K562 (cell line): ENCODE measurements around the gene ERCC2. TPM values are rescaled to one million over a fixed set of nuclear protein-coding genes. Genes with fewer than 3 reads are reported as not detected.
A peak's percentile ranks its signal among the peaks of the same experiment; 100 is the strongest.

Source experiments
- RAD51 ChIP-seq: fragments of 450-650 bp; IDR thresholded peaks from 2 replicates; pipeline ENCODE4 v1.7.1; 2016; ENCODE audit warnings: low read depth, mild to moderate bottlenecking, borderline replicate concordance
- SMARCA4 ChIP-seq: fragments of 450-650 bp; IDR thresholded peaks from 2 replicates; pipeline ENCODE4 v1.6.1; 2016
- ZBTB8A ChIP-seq: fragments of 450-650 bp; IDR thresholded peaks from 2 replicates; pipeline ENCODE4 v1.6.1; 2018; ENCODE audit warnings: mild to moderate bottlenecking, moderate library complexity; ENCODE audit not compliant: partially characterized antibody
- polyA plus RNA-seq, 8 experiments: library from polyadenylated mRNA; depleted of rRNA in 4 of 8; stranded (reverse) in 5 of 8; unstranded in 3 of 8; fragments of >200 nt; fragmentation: Nextera tagmentation in 2 of 8; fragmentation: Illumina TruSeq in 1 of 8; extraction: Ambion mirVana in 2 of 8; extraction: Trizol in 1 of 8; gene quantifications; 2 replicates each; pipeline versions ENCODE4 v1.2.1 to v1.2.3, GENCODE V29; 2011 to 2014; ENCODE audit warnings: inconsistent platforms in 1 of 8, missing spikeins in 1 of 8
- total RNA-seq, 7 experiments: library from RNA; depleted of rRNA in 6 of 7; stranded (reverse); fragments of >200 nt in 6 of 7; fragmentation: Illumina TruSeq in 2 of 7; extraction: Trizol in 2 of 7; gene quantifications; 2 replicates each; pipeline versions ENCODE4 v1.2.1 to v1.2.3, GENCODE V29; 2011 to 2021; ENCODE audit warnings: low replicate concordance in 1 of 7
- TF ChIP-seq, protein P1 (sequence below): fragments of 450-650 bp; IDR thresholded peaks from 2 replicates; pipeline ENCODE4 v1.7.1; 2018; ENCODE audit warnings: mild to moderate bottlenecking, low read depth; ENCODE audit not compliant: partially characterized antibody
- TF ChIP-seq, protein P2 (sequence below): fragments of 450-650 bp; IDR thresholded peaks from 2 replicates; pipeline ENCODE4 v1.6.1; 2016; ENCODE audit warnings: mild to moderate bottlenecking, moderate library complexity
- TF ChIP-seq, protein P3 (sequence below): fragments of 450-650 bp; IDR thresholded peaks from 2 replicates; pipeline ENCODE4 v1.6.1; 2016; ENCODE audit warnings: antibody characterized with exemption
- TF ChIP-seq, protein P4 (sequence below): sonication (generic); formaldehyde crosslinking; IDR thresholded peaks from 2 replicates; pipeline ENCODE4 v1.8.0; 2022; ENCODE audit warnings: missing genetic modification reagents, mild to moderate bottlenecking, borderline replicate concordance

The ERCC2 gene
- total and polyA plus RNA-seq, 9 of the 15 experiments (the other 6 are each of a cell fraction or from before 2014, with no cell fraction given) = 2.2 to 55.9 (median 23.4) TPM

DNA sequence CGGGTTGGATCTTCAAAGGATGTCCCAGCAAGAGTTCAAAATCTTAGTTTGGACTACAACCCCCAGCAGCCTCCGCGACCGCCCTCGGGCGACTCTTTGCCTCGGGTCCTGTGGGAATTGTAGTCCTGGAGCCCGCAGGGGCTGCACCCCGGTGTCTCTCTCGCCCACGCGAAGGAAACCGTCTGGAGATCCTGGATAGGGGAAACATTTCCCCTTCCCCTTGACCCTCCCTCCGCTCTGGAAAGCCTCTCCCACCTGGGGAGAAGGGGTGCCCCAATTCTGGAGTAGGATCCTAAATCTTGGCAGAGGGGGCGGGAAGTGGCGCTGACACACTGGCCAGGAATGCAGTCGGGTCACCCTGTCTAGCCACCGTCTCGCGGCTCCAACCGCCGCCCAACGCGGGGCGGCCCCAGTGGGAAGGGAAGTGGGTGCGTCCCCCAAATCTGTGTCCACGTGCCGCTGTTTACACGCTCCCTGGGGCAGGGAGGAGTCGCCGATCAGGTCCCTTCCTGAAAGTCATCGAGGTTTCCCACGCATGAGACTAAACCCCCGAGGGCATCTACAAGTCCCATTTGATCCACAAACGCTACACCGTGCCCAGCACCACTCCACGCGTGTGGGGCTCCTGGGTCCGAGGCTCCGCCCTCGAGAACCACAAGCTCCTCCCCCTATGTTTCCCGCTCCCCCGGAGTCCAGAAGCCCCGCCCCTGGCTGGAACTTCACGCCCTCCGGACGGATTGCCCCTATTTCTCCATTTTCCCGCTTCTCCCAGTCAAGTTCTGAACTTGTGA, 35.3 kb upstream of the ERCC2 start (continued):
- TF ChIP-seq, protein P1, sequence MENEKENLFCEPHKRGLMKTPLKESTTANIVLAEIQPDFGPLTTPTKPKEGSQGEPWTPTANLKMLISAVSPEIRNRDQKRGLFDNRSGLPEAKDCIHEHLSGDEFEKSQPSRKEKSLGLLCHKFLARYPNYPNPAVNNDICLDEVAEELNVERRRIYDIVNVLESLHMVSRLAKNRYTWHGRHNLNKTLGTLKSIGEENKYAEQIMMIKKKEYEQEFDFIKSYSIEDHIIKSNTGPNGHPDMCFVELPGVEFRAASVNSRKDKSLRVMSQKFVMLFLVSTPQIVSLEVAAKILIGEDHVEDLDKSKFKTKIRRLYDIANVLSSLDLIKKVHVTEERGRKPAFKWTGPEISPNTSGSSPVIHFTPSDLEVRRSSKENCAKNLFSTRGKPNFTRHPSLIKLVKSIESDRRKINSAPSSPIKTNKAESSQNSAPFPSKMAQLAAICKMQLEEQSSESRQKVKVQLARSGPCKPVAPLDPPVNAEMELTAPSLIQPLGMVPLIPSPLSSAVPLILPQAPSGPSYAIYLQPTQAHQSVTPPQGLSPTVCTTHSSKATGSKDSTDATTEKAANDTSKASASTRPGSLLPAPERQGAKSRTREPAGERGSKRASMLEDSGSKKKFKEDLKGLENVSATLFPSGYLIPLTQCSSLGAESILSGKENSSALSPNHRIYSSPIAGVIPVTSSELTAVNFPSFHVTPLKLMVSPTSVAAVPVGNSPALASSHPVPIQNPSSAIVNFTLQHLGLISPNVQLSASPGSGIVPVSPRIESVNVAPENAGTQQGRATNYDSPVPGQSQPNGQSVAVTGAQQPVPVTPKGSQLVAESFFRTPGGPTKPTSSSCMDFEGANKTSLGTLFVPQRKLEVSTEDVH = peak; percentile 59
- peak; percentile 43; the same call in 1 of the 2 replicates for TF ChIP-seq SMARCA4
- TF ChIP-seq, protein P2, sequence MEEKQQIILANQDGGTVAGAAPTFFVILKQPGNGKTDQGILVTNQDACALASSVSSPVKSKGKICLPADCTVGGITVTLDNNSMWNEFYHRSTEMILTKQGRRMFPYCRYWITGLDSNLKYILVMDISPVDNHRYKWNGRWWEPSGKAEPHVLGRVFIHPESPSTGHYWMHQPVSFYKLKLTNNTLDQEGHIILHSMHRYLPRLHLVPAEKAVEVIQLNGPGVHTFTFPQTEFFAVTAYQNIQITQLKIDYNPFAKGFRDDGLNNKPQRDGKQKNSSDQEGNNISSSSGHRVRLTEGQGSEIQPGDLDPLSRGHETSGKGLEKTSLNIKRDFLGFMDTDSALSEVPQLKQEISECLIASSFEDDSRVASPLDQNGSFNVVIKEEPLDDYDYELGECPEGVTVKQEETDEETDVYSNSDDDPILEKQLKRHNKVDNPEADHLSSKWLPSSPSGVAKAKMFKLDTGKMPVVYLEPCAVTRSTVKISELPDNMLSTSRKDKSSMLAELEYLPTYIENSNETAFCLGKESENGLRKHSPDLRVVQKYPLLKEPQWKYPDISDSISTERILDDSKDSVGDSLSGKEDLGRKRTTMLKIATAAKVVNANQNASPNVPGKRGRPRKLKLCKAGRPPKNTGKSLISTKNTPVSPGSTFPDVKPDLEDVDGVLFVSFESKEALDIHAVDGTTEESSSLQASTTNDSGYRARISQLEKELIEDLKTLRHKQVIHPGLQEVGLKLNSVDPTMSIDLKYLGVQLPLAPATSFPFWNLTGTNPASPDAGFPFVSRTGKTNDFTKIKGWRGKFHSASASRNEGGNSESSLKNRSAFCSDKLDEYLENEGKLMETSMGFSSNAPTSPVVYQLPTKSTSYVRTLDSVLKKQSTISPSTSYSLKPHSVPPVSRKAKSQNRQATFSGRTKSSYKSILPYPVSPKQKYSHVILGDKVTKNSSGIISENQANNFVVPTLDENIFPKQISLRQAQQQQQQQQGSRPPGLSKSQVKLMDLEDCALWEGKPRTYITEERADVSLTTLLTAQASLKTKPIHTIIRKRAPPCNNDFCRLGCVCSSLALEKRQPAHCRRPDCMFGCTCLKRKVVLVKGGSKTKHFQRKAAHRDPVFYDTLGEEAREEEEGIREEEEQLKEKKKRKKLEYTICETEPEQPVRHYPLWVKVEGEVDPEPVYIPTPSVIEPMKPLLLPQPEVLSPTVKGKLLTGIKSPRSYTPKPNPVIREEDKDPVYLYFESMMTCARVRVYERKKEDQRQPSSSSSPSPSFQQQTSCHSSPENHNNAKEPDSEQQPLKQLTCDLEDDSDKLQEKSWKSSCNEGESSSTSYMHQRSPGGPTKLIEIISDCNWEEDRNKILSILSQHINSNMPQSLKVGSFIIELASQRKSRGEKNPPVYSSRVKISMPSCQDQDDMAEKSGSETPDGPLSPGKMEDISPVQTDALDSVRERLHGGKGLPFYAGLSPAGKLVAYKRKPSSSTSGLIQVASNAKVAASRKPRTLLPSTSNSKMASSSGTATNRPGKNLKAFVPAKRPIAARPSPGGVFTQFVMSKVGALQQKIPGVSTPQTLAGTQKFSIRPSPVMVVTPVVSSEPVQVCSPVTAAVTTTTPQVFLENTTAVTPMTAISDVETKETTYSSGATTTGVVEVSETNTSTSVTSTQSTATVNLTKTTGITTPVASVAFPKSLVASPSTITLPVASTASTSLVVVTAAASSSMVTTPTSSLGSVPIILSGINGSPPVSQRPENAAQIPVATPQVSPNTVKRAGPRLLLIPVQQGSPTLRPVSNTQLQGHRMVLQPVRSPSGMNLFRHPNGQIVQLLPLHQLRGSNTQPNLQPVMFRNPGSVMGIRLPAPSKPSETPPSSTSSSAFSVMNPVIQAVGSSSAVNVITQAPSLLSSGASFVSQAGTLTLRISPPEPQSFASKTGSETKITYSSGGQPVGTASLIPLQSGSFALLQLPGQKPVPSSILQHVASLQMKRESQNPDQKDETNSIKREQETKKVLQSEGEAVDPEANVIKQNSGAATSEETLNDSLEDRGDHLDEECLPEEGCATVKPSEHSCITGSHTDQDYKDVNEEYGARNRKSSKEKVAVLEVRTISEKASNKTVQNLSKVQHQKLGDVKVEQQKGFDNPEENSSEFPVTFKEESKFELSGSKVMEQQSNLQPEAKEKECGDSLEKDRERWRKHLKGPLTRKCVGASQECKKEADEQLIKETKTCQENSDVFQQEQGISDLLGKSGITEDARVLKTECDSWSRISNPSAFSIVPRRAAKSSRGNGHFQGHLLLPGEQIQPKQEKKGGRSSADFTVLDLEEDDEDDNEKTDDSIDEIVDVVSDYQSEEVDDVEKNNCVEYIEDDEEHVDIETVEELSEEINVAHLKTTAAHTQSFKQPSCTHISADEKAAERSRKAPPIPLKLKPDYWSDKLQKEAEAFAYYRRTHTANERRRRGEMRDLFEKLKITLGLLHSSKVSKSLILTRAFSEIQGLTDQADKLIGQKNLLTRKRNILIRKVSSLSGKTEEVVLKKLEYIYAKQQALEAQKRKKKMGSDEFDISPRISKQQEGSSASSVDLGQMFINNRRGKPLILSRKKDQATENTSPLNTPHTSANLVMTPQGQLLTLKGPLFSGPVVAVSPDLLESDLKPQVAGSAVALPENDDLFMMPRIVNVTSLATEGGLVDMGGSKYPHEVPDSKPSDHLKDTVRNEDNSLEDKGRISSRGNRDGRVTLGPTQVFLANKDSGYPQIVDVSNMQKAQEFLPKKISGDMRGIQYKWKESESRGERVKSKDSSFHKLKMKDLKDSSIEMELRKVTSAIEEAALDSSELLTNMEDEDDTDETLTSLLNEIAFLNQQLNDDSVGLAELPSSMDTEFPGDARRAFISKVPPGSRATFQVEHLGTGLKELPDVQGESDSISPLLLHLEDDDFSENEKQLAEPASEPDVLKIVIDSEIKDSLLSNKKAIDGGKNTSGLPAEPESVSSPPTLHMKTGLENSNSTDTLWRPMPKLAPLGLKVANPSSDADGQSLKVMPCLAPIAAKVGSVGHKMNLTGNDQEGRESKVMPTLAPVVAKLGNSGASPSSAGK = peak; percentile 78
- TF ChIP-seq, protein P3, sequence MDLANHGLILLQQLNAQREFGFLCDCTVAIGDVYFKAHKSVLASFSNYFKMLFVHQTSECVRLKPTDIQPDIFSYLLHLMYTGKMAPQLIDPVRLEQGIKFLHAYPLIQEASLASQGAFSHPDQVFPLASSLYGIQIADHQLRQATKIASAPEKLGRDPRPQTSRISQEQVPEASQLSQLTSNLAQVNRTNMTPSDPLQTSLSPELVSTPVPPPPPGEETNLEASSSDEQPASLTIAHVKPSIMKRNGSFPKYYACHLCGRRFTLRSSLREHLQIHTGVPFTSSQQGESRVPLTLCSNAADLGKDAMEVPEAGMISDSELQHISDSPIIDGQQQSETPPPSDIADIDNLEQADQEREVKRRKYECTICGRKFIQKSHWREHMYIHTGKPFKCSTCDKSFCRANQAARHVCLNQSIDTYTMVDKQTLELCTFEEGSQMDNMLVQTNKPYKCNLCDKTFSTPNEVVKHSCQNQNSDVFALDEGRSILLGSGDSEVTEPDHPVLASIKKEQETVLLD = peak; percentile 96
- TF ChIP-seq RAD51 = peak; percentile 37; the same call in 1 of the 2 replicates
- TF ChIP-seq, protein P4, sequence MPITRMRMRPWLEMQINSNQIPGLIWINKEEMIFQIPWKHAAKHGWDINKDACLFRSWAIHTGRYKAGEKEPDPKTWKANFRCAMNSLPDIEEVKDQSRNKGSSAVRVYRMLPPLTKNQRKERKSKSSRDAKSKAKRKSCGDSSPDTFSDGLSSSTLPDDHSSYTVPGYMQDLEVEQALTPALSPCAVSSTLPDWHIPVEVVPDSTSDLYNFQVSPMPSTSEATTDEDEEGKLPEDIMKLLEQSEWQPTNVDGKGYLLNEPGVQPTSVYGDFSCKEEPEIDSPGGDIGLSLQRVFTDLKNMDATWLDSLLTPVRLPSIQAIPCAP (CRISPR knock-in tag) = no peak
- no peak for TF ChIP-seq ZBTB8A
